GM12864 (cell line): ENCODE measurements around the gene AURKAIP1.

Experiments used
- DNase-seq: peaks from one replicate; pipeline ENCODE4 v3.0.0-alpha.2; 2011; ENCODE audit warnings: low read depth
- H3K4me3 ChIP-seq: 2 replicates; pipeline ENCODE4 v1.5.1; 2011; ENCODE audit warnings: mild to moderate bottlenecking, low read depth, low read length, control low read depth
- CTCF ChIP-seq: IDR thresholded peaks from 2 replicates; pipeline ENCODE4 v1.5.1; 2011; ENCODE audit warnings: low read depth, mild to moderate bottlenecking, moderate library complexity, low read length, control low read depth, inconsistent platforms; ENCODE audit errors: missing control alignments

Gene AURKAIP1

GRCh38 chr1:1357871-1358432 is 17.1 kb downstream of the AURKAIP1 start:
- DNase-seq = no peak
- TF ChIP-seq CTCF = no peak
- no peak overlapping the region for H3K4me3 ChIP-seq

GRCh38 chr1:1356796-1357401 is 18.1 kb downstream of the AURKAIP1 start:
- no peak for TF ChIP-seq CTCF
- DNase-seq = no peak
- no peak overlapping the region for H3K4me3 ChIP-seq

- TF ChIP-seq CTCF = no peak
- no peak overlapping the region for H3K4me3 ChIP-seq
- no peak for DNase-seq
Observed at GRCh38 chr1:1356166-1356795, 18.7 kb downstream of the AURKAIP1 start.

GRCh38 chr1:1355416-1355815 is 19.6 kb downstream of the AURKAIP1 start:
- TF ChIP-seq CTCF = no peak
- no peak for DNase-seq
- no peak overlapping the region for H3K4me3 ChIP-seq

GRCh38 chr1:1354271-1355247 is 20.4 kb downstream of the AURKAIP1 start:
- no peak overlapping the region for H3K4me3 ChIP-seq
- no peak for DNase-seq
- no peak for TF ChIP-seq CTCF

- TF ChIP-seq CTCF = no peak
- no peak for DNase-seq
- no peak overlapping the region for H3K4me3 ChIP-seq
Observed at GRCh38 chr1:1353389-1354151, 21.4 kb downstream of the AURKAIP1 start.
